GM18526 (cell line): ENCODE measurements around the gene ZNF652.

Experiments
- POLR2A ChIP-seq: IDR thresholded peaks from 3 replicates; pipeline ENCODE4 v1.6.1; 2011; ENCODE audit not compliant: insufficient read length; ENCODE audit errors: extremely low read depth

Gene ZNF652

GRCh38 chr17:49365667-49366066 lies 3.6 kb upstream of the ZNF652 start:
- no peak for TF ChIP-seq POLR2A

- no peak for TF ChIP-seq POLR2A
Observed at GRCh38 chr17:49364119-49364518, 2.1 kb upstream of the ZNF652 start.

- TF ChIP-seq POLR2A, result no peak
Observed at GRCh38 chr17:49363251-49363650, 1.2 kb upstream of the ZNF652 start.

GRCh38 chr17:49362723-49363117 lies 670 bp upstream of the ZNF652 start:
- TF ChIP-seq POLR2A, result no peak

- peak; percentile 70 for TF ChIP-seq POLR2A
Observed at GRCh38 chr17:49361129-49361901, 735 bp downstream of the ZNF652 start.

GRCh38 chr17:49360796-49361128 lies 1.3 kb downstream of the ZNF652 start:
- TF ChIP-seq POLR2A, result no peak

- no peak for TF ChIP-seq POLR2A
Observed at GRCh38 chr17:49359990-49360795, 1.9 kb downstream of the ZNF652 start.

- TF ChIP-seq POLR2A, result no peak
Observed at GRCh38 chr17:49358641-49359247, 3.3 kb downstream of the ZNF652 start.

- TF ChIP-seq POLR2A, result no peak
Observed at GRCh38 chr17:49357516-49357915, 4.5 kb downstream of the ZNF652 start.

GRCh38 chr17:49356320-49356719 lies 5.7 kb downstream of the ZNF652 start:
- no peak for TF ChIP-seq POLR2A

- no peak for TF ChIP-seq POLR2A
Observed at GRCh38 chr17:49353607-49354006, 8.4 kb downstream of the ZNF652 start.

- no peak for TF ChIP-seq POLR2A
Observed at GRCh38 chr17:49352587-49353154, 9.4 kb downstream of the ZNF652 start.

- TF ChIP-seq POLR2A, result no peak
Observed at GRCh38 chr17:49351572-49352140, 10.4 kb downstream of the ZNF652 start.

GRCh38 chr17:49349541-49349940 lies 12.5 kb downstream of the ZNF652 start:
- no peak for TF ChIP-seq POLR2A

- no peak for TF ChIP-seq POLR2A
Observed at GRCh38 chr17:49344914-49345313, 17.1 kb downstream of the ZNF652 start.
